ENCODE data around the gene KCNQ1.

- no peak for TF ChIP-seq POLR2A (IDR thresholded peaks at IDR 0.05)
- no peak for TF ChIP-seq POLR2AphosphoS5 (IDR thresholded peaks at IDR 0.05)
- no peak for TF ChIP-seq CTCF (IDR thresholded peaks at IDR 0.05)
- no peak for TF ChIP-seq EP300 (IDR thresholded peaks at IDR 0.05)
These were observed 389.9 kb downstream of the KCNQ1 start for GRCh38 chr11:2834503-2835273.

Measured in gastroesophageal sphincter (tissue), 3 donors.